Sigmoid colon (tissue), 7 donors: Measurements from ENCODE around the gene MAP3K2. TPM values are rescaled to one million over a fixed set of nuclear protein-coding genes. Genes with fewer than 3 reads are reported as not detected.
A peak's percentile ranks its signal among the peaks of the same experiment; 100 is the strongest.

Source experiments
- DNase-seq: peaks from one replicate; pipeline ENCODE4 v3.0.0-alpha.2; 2019
- H3K27ac ChIP-seq, 4 donors: fragments of 200-600 bp; sonication (generic); one replicate each; pipeline ENCODE4 v1.5.1; 2016 to 2019; ENCODE audit warnings: mild to moderate bottlenecking in 1 of 4
- H3K27me3 ChIP-seq, 3 donors: fragments of 200-600 bp; sonication (generic); one replicate each; pipeline ENCODE4 v1.5.1; 2019; ENCODE audit warnings: mild to moderate bottlenecking in 1 of 3
- H3K36me3 ChIP-seq, 4 donors: fragments of 200-600 bp; sonication (generic); one replicate each; pipeline ENCODE4 v1.5.1; 2016 to 2019
- H3K4me1 ChIP-seq, 4 donors: fragments of 200-600 bp; sonication (generic); one replicate each; pipeline ENCODE4 v1.5.1; 2017 to 2019
- H3K4me3 ChIP-seq, 4 donors: fragments of 200-600 bp; sonication (generic); one replicate each; pipeline ENCODE4 v1.5.1; 2017 to 2019; ENCODE audit warnings: mild to moderate bottlenecking in 2 of 4, moderate library complexity in 1 of 4
- H3K9me3 ChIP-seq, 4 donors: fragments of 200-600 bp in 3 of 4; sonication (generic) in 3 of 4; one replicate each; pipeline versions ENCODE4 v1.5.1 to v1.6.1; 2013 to 2019
- CTCF ChIP-seq, 4 experiments: fragments of 450-650 bp in 3 of 4; fragments of 200-600 bp in 1 of 4; IDR thresholded peaks; one replicate each; pipeline ENCODE4 v1.5.1; 2016 to 2019; ENCODE audit warnings: antibody characterized with exemption in 4 of 4, mild to moderate bottlenecking in 3 of 4, moderate library complexity in 2 of 4
- EP300 ChIP-seq, 4 donors: sonication (generic); formaldehyde crosslinking; IDR thresholded peaks; one replicate each; pipeline ENCODE4 v1.6.1; 2017; ENCODE audit warnings: antibody characterized with exemption in 4 of 4
- POLR2A ChIP-seq, 2 donors: fragments of 450-650 bp; IDR thresholded peaks; one replicate each; pipeline ENCODE4 v1.6.1; 2016; ENCODE audit warnings: antibody characterized with exemption in 2 of 2, mild to moderate bottlenecking in 2 of 2, moderate library complexity in 2 of 2
- POLR2AphosphoS5 ChIP-seq, 4 donors: sonication (generic); formaldehyde crosslinking; IDR thresholded peaks; one replicate each; pipeline ENCODE4 v1.6.1; 2017; ENCODE audit warnings: antibody characterized with exemption in 4 of 4
- WGBS, 2 donors: extraction: QIAGEN DNeasy Blood & Tissue Kit; methylation state at CpG; one replicate each; pipeline ENCODE4 v1.1.7; 2013; 5-methylcytosine and 5-hydroxymethylcytosine counted together
- intact Hi-C: fragments of 100-400 bp; cut with DNase I; formaldehyde crosslinking; loops from one replicate; pipeline ENCODE4 v1.15.1; 2023
- polyA plus RNA-seq, 3 donors: library from polyadenylated mRNA; stranded (reverse); fragments of 200-250 nt; gene quantifications; one replicate each; pipeline ENCODE4 v1.2.3, GENCODE V29; 2013
- total RNA-seq, 4 donors: library from RNA; depleted of rRNA; stranded (reverse); fragments of >200 nt; gene quantifications; one replicate each; pipeline ENCODE4 v1.1.0, GENCODE V29; 2016
- donor health status: healthy with polysubstance abuse.
- donor health status: Bipolar disorder and iron deficiency.
- donor health status: healthy.

The MAP3K2 gene
- total and polyA plus RNA-seq, 7 donors: 9.0 to 52.2 (median 39.9) TPM

- peaks cover 0 to 9% (median 7%) of the 10 kb centered on the region in 4 donors for H3K4me1 ChIP-seq
- WGBS, 2 donors: 95 to 97% methylated on average over 2 of the region's 2 CpGs
- no peaks in the 10 kb centered on the region for H3K9me3 ChIP-seq
- no peak for DNase-seq
- intact Hi-C loops: no loop called here
- no peak overlapping the region for H3K4me3 ChIP-seq
- TF ChIP-seq EP300 (IDR thresholded peaks at IDR 0.05) (no peak), POLR2A (IDR thresholded peaks at IDR 0.05) (no peak), CTCF (IDR thresholded peaks at IDR 0.05) (no peak), POLR2AphosphoS5 (IDR thresholded peaks at IDR 0.05) (no peak)
- H3K36me3 ChIP-seq: no peaks in the 10 kb centered on the region
- no peaks in the 10 kb centered on the region for H3K27me3 ChIP-seq
- no peak overlapping the region for H3K27ac ChIP-seq
These were observed 4.5 kb upstream of the MAP3K2 start for GRCh38 chr2:127392133-127392827.

GRCh38 chr2:127389778-127390435 lies 2.1 kb upstream of the MAP3K2 start:
- Histone ChIP-seq H3K4me3 (no peak overlapping the region), H3K9me3 (no peaks in the 10 kb centered on the region), H3K4me1 (peaks cover 0 to 29% (median 22%) of the 10 kb centered on the region in 4 donors), H3K27me3 (no peaks in the 10 kb centered on the region), H3K36me3 (no peaks in the 10 kb centered on the region), H3K27ac (no peak overlapping the region)
- no peak for TF ChIP-seq EP300 (IDR thresholded peaks at IDR 0.05)
- TF ChIP-seq POLR2A (IDR thresholded peaks at IDR 0.05): no peak
- TF ChIP-seq CTCF (IDR thresholded peaks at IDR 0.05): no peak
- TF ChIP-seq POLR2AphosphoS5 (IDR thresholded peaks at IDR 0.05): no peak
- WGBS, 2 donors: 68 to 87% methylated on average over 5 of the region's 5 CpGs
- no peak for DNase-seq
- intact Hi-C loops: loop anchor here (10.0 kb wide), 1 partner anchor 735 kb away; the partner anchor contains the start of gene GYPC

GRCh38 chr2:127388423-127389164 lies 819 bp upstream of the MAP3K2 start:
- peaks cover 0 to 42% (median 28%) of the 10 kb centered on the region in 4 donors for H3K4me1 ChIP-seq
- 44 to 52% methylated on average over 8 of the region's 8 CpGs for WGBS, 2 donors
- DNase-seq: no peak

More at GRCh38 chr2:127388423-127389164, 819 bp upstream of the MAP3K2 start:
- intact Hi-C loops: loop anchor here (10.0 kb wide), 1 partner anchor 734 kb away; the partner anchor contains the start of gene GYPC
- peak overlapping the region; percentile 97 to 100 (median 99) for H3K27ac ChIP-seq
- no peaks in the 10 kb centered on the region for H3K27me3 ChIP-seq
- TF ChIP-seq CTCF (IDR thresholded peaks at IDR 0.05) (no peak), POLR2AphosphoS5 (IDR thresholded peaks at IDR 0.05) (no peak), POLR2A (IDR thresholded peaks at IDR 0.05) (no peak), EP300 (IDR thresholded peaks at IDR 0.05) (no peak)
- no peaks in the 10 kb centered on the region for H3K9me3 ChIP-seq
- peak overlapping the region; percentile 37 to 94 (median 84) for H3K4me3 ChIP-seq
- H3K36me3 ChIP-seq: no peaks in the 10 kb centered on the region
